ENCODE results near the gene ARID3C.

- no peak for TF ChIP-seq CTCF (conservative IDR thresholded peaks at IDR 0.05 in 1 of 2, IDR thresholded peaks at IDR 0.05 in 1 of 2; ENCODE audit: low read depth in 1 of 2, low read length in 2 of 2)
- no peak for TF ChIP-seq EZH2 (IDR thresholded peaks at IDR 0.05; ENCODE audit: low read length, missing control alignments)
Measured at GRCh38 chr9:34665067-34665380, 36.2 kb upstream of the ARID3C start.
